ENCODE measurements around the gene IRAK2. TPM values are rescaled to one million over a fixed set of nuclear protein-coding genes. Genes with fewer than 3 reads are reported as not detected.
A peak's percentile ranks its signal among the peaks of the same experiment; 100 is the strongest.
"Not testable (repeated sequence)": the region's sequence is repeated elsewhere in the genome, so short reads cannot be mapped to it uniquely, and the experiment has no call there.

The IRAK2 gene
- total RNA-seq, 2 donors from 2014 or later, result 5.6 to 10.1 TPM

- Mint-ChIP-seq H3K27ac (peak overlapping the region; percentile 47), H3K4me3 (peak overlapping the region; percentile 24), H3K9me3 (no peaks in the 10 kb centered on the region), H3K36me3 (ENCODE audit: low read depth) (peaks cover 100% of the 10 kb centered on the region), H3K4me1 (peaks cover 50% of the 10 kb centered on the region), H3K27me3 (no peaks in the 10 kb centered on the region)
- ATAC-seq (replicated peaks), result peak; percentile 27
Observed at GRCh38 chr3:10259798-10260197, 95.1 kb downstream of the IRAK2 start.

DNA sequence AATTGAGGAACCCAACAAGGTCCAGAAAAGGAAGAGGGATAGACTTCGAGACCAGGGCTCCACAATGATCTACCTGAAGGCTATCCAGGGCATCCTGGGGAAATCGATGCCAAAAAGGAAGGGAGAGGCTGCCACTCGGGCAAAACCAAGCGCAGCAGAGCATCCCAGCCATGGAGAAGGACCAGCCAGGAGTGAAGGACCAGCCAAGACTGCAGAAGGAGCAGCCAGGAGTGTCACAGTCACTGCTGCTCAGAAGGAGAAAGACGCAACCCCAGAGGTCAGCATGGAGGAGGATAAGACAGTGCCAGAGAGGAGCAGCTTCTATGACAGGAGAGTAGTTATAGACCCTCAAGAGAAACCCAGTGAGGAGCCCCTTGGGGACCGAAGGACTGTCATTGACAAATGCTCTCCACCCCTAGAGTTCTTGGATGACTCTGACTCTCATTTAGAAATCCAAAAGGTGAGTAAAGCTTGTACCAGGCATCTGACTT is 95.5 kb downstream of the IRAK2 start:
- Mint-ChIP-seq H3K4me1 (peaks cover 50% of the 10 kb centered on the region), H3K9me3 (no peaks in the 10 kb centered on the region), H3K4me3 (peak overlapping the region; percentile 24), H3K36me3 (ENCODE audit: low read depth) (peaks cover 100% of the 10 kb centered on the region), H3K27me3 (no peaks in the 10 kb centered on the region), H3K27ac (peak overlapping the region; percentile 47)
- ATAC-seq (replicated peaks), result no peak

DNA sequence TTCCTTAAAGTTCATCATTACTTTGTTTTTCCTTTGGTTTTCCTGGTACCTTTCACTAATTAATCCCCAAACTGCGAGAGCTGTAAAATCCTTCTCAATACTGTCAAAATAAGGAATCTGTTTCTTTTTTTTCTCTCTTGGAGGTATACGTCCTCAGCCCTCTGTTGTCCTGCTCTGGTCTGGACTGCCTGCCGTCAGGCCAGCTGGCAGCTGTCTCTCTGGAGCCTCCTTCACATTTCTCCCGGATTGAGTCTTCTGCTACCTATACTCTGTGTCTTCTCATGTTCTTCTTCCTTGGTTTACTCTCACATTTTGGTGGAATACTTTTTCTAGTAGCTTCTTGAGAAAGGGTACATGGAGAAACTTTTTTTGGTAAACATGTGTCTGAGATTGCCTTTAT is 97.3 kb downstream of the IRAK2 start:
- H3K27ac Mint-ChIP-seq, result peak overlapping the region; percentile 59
- no peak for ATAC-seq (replicated peaks)
- H3K4me1 Mint-ChIP-seq, result peaks cover 47% of the 10 kb centered on the region

DNA sequence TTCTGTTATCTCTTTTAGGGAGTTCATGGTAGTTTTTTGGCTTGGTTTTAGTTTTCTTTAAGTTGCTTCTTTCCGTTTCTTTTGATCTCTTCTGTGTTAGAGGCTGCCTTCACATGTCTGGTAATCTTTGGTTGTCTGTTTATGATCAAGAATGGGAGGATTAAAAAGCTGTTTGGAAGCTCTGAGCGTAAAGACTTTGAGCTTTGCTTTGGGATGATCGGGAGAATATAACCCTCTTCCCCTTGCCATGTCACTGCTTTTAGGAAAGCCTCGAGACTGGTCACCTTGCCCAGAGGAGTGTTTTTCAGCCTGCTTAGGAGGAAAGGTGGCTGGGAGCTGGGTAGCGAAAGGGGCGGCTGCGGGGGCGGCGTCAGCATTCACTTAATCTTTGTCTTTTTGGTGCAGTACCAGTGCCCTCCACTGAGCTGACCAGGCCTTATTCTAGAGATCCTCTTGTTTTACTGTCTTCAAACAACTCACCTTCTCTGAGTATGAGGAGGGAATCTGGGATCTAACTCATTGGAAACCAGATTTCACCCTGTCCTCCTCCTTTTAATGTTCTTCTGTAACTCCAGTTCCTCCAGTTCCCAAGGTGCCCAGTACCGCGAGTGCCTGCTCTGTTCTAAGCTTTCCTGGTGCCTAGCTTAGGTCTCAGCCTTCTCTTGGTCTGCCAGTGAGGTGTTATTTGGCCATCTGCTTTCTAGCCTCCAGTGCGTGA is 99.1 kb downstream of the IRAK2 start:
- peak; percentile 92 for ATAC-seq (replicated peaks)
- peak overlapping the region; percentile 81 for H3K4me3 Mint-ChIP-seq
- no peaks in the 10 kb centered on the region for H3K27me3 Mint-ChIP-seq
- H3K27ac Mint-ChIP-seq, result peak overlapping the region; percentile 88
- H3K9me3 Mint-ChIP-seq, result no peaks in the 10 kb centered on the region
- H3K4me1 Mint-ChIP-seq, result peaks cover 55% of the 10 kb centered on the region
- peaks cover 100% of the 10 kb centered on the region for H3K36me3 Mint-ChIP-seq (ENCODE audit: low read depth)

More for the DNA sequence above, 97.3 kb downstream of the IRAK2 start:
- peaks cover 100% of the 10 kb centered on the region for H3K36me3 Mint-ChIP-seq (ENCODE audit: low read depth)
- peak overlapping the region; percentile 81 for H3K4me3 Mint-ChIP-seq
- H3K9me3 Mint-ChIP-seq, result no peaks in the 10 kb centered on the region
- H3K27me3 Mint-ChIP-seq, result no peaks in the 10 kb centered on the region

DNA sequence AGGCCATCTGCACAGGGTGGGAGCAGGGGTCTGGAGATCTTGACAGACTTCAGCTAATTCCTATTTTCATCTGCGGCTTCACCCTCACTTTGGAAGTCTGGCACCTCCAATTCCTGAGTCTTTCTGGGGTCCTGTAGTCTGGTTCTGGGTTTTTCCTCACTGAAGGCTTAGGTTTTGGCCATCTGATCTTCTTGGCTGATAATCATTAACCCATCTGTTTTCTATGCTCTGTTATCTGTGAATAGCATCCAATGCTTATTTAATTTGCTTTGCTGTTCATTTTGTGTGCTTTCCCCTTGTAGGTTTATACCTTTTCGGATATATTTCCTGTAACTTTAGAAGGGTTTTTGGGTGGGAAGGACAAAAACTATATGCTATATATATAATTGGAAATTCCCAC is 101.1 kb downstream of the IRAK2 start:
- Mint-ChIP-seq H3K27ac (peak overlapping the region; percentile 65), H3K27me3 (no peaks in the 10 kb centered on the region), H3K4me3 (peak overlapping the region; percentile 55), H3K4me1 (peaks cover 47% of the 10 kb centered on the region), H3K9me3 (no peaks in the 10 kb centered on the region), H3K36me3 (ENCODE audit: low read depth) (peaks cover 100% of the 10 kb centered on the region)
- ATAC-seq (replicated peaks), result no peak

- Mint-ChIP-seq H3K4me3 (peak overlapping the region; percentile 55), H3K36me3 (ENCODE audit: low read depth) (peaks cover 100% of the 10 kb centered on the region), H3K27ac (peak overlapping the region; percentile 65), H3K4me1 (peaks cover 40% of the 10 kb centered on the region)
- not testable (repeated sequence) for H3K9me3 Mint-ChIP-seq; H3K27me3 Mint-ChIP-seq; ATAC-seq (replicated peaks)
Observed at GRCh38 chr3:10266936-10267335, 102.2 kb downstream of the IRAK2 start.

- Mint-ChIP-seq H3K9me3 (no peaks in the 10 kb centered on the region), H3K4me3 (no peak overlapping the region), H3K36me3 (ENCODE audit: low read depth) (peaks cover 100% of the 10 kb centered on the region), H3K27ac (peak overlapping the region; percentile 69), H3K27me3 (no peaks in the 10 kb centered on the region), H3K4me1 (peaks cover 38% of the 10 kb centered on the region)
- no peak for ATAC-seq (replicated peaks)
Observed at GRCh38 chr3:10268116-10268515, 103.4 kb downstream of the IRAK2 start.

- no peak overlapping the region for H3K4me3 Mint-ChIP-seq
- H3K27me3 Mint-ChIP-seq, result no peaks in the 10 kb centered on the region
- H3K9me3 Mint-ChIP-seq, result no peaks in the 10 kb centered on the region
- peak overlapping the region; percentile 69 for H3K27ac Mint-ChIP-seq
- ATAC-seq (replicated peaks), result no peak
- peaks cover 38% of the 10 kb centered on the region for H3K4me1 Mint-ChIP-seq
- peaks cover 100% of the 10 kb centered on the region for H3K36me3 Mint-ChIP-seq (ENCODE audit: low read depth)
Observed at GRCh38 chr3:10268930-10269329, 104.2 kb downstream of the IRAK2 start.

GRCh38 chr3:10269443-10269842 is 104.7 kb downstream of the IRAK2 start:
- no peak overlapping the region for H3K4me3 Mint-ChIP-seq
- peaks cover 38% of the 10 kb centered on the region for H3K4me1 Mint-ChIP-seq
- no peaks in the 10 kb centered on the region for H3K9me3 Mint-ChIP-seq
- H3K27ac Mint-ChIP-seq, result peak overlapping the region; percentile 69
- no peak for ATAC-seq (replicated peaks)
- H3K27me3 Mint-ChIP-seq, result no peaks in the 10 kb centered on the region
- H3K36me3 Mint-ChIP-seq (ENCODE audit: low read depth), result peaks cover 100% of the 10 kb centered on the region

GRCh38 chr3:10272476-10272875 is 107.8 kb downstream of the IRAK2 start:
- H3K27ac Mint-ChIP-seq, result peak overlapping the region; percentile 75
- H3K9me3 Mint-ChIP-seq; H3K27me3 Mint-ChIP-seq; ATAC-seq (replicated peaks): not testable (repeated sequence)
- H3K4me3 Mint-ChIP-seq, result peak overlapping the region; percentile 40
- H3K36me3 Mint-ChIP-seq (ENCODE audit: low read depth), result peaks cover 99% of the 10 kb centered on the region
- H3K4me1 Mint-ChIP-seq, result peaks cover 31% of the 10 kb centered on the region

- no peaks in the 10 kb centered on the region for H3K27me3 Mint-ChIP-seq
- H3K36me3 Mint-ChIP-seq (ENCODE audit: low read depth), result peaks cover 99% of the 10 kb centered on the region
- H3K4me1 Mint-ChIP-seq, result peaks cover 27% of the 10 kb centered on the region
- peak overlapping the region; percentile 75 for H3K27ac Mint-ChIP-seq
- H3K9me3 Mint-ChIP-seq, result no peaks in the 10 kb centered on the region
- peak; percentile 47 for ATAC-seq (replicated peaks)
- peak overlapping the region; percentile 40 for H3K4me3 Mint-ChIP-seq
Observed at GRCh38 chr3:10272977-10273376, 108.3 kb downstream of the IRAK2 start.

- peak overlapping the region; percentile 75 for H3K27ac Mint-ChIP-seq
- no peak for ATAC-seq (replicated peaks)
- H3K9me3 Mint-ChIP-seq, result no peaks in the 10 kb centered on the region
- no peaks in the 10 kb centered on the region for H3K27me3 Mint-ChIP-seq
- peaks cover 27% of the 10 kb centered on the region for H3K4me1 Mint-ChIP-seq
- H3K36me3 Mint-ChIP-seq (ENCODE audit: low read depth), result peaks cover 99% of the 10 kb centered on the region
- H3K4me3 Mint-ChIP-seq, result peak overlapping the region; percentile 40
Observed at GRCh38 chr3:10273702-10274305, 109.1 kb downstream of the IRAK2 start.

- Mint-ChIP-seq H3K9me3 (no peaks in the 10 kb centered on the region), H3K27ac (no peak overlapping the region), H3K36me3 (ENCODE audit: low read depth) (peaks cover 99% of the 10 kb centered on the region), H3K27me3 (no peaks in the 10 kb centered on the region), H3K4me3 (peak overlapping the region; percentile 40), H3K4me1 (peaks cover 23% of the 10 kb centered on the region)
- ATAC-seq (replicated peaks), result no peak
Observed at GRCh38 chr3:10274601-10275000, 109.9 kb downstream of the IRAK2 start.

- H3K4me1 Mint-ChIP-seq, result peaks cover 25% of the 10 kb centered on the region
- no peaks in the 10 kb centered on the region for H3K27me3 Mint-ChIP-seq
- H3K4me3 Mint-ChIP-seq, result no peak overlapping the region
- no peaks in the 10 kb centered on the region for H3K9me3 Mint-ChIP-seq
- peaks cover 99% of the 10 kb centered on the region for H3K36me3 Mint-ChIP-seq (ENCODE audit: low read depth)
- no peak for ATAC-seq (replicated peaks)
- H3K27ac Mint-ChIP-seq, result peak overlapping the region; percentile 57
Observed at GRCh38 chr3:10277115-10277625, 112.5 kb downstream of the IRAK2 start.

- ATAC-seq (replicated peaks), result no peak
- H3K36me3 Mint-ChIP-seq (ENCODE audit: low read depth), result peaks cover 99% of the 10 kb centered on the region
- no peaks in the 10 kb centered on the region for H3K27me3 Mint-ChIP-seq
- peaks cover 25% of the 10 kb centered on the region for H3K4me1 Mint-ChIP-seq
- no peak overlapping the region for H3K4me3 Mint-ChIP-seq
- no peak overlapping the region for H3K27ac Mint-ChIP-seq
- H3K9me3 Mint-ChIP-seq, result no peaks in the 10 kb centered on the region
Observed at GRCh38 chr3:10278501-10278900, 113.8 kb downstream of the IRAK2 start.
